Measurements from ENCODE around the gene ATG4B. TPM values are rescaled to one million over a fixed set of nuclear protein-coding genes. Genes with fewer than 3 reads are reported as not detected.

Gene ATG4B
- total and polyA plus RNA-seq, 2 of the 4 experiments (the other 2 are of a cell fraction): 113 to 146 TPM

DNA sequence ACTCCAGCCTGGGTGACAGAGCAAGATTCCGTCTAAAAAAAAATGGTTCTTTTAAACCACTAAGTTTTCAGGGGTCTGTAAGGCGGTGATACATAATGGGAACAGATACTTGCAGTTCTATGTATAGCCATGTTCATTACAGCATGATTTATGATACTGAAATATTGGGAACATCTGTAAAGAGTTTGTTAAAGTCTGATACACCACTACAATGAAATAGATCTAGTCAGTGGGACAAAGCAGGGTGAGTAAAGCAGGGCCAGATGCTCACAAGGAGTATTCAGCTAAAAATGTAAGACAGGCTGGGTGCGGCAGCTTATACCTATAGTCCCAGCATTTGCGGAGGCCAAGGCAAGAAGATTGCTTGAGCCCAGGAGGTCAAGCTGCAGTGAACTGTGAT, 58.2 kb downstream of the ATG4B start:
- Histone ChIP-seq H4K91ac (ENCODE audit: insufficient read depth, low read depth, low read length) (no peak overlapping the region), H3K23ac (ENCODE audit: low read depth, low read length) (no peak overlapping the region), H3K9me1 (ENCODE audit: insufficient read depth, low read length) (peaks cover 5% of the 10 kb centered on the region; the same call in 1 of the 2 replicates), H3K9me3 (ENCODE audit: control insufficient read depth, insufficient read depth, low read length) (no peaks in the 10 kb centered on the region), H3K56ac (ENCODE audit: extremely low read depth, insufficient read depth, low read length) (no peak overlapping the region), H3K4me3 (ENCODE audit: insufficient read depth, low read depth, low read length) (no peak overlapping the region), H3K36me3 (ENCODE audit: control insufficient read depth, insufficient read depth, low read length) (peaks cover 16% of the 10 kb centered on the region), H3K14ac (replicated peaks; ENCODE audit: low read depth, low read length) (no peak overlapping the region), H4K8ac (ENCODE audit: low read depth in 2 of 2, low read length in 2 of 2) (no peak overlapping the region), H3K9ac (ENCODE audit: low read depth, low read length) (no peak overlapping the region), H3K4me2 (ENCODE audit: low read depth, low read length) (no peak overlapping the region), H3K4ac (ENCODE audit: low read depth, low read length) (no peak overlapping the region), H2BK20ac (ENCODE audit: low read depth, low read length) (no peak overlapping the region), H4K5ac (ENCODE audit: low read depth, low read length) (no peak overlapping the region), H2AK5ac (ENCODE audit: low read depth, low read length) (no peak overlapping the region), H3K79me1 (ENCODE audit: low read depth in 1 of 2, low read length in 2 of 2) (peaks cover 13 to 27% of the 10 kb centered on the region in 2 experiments), H2BK120ac (ENCODE audit: low read depth, low read length) (no peak overlapping the region), H3K18ac (ENCODE audit: low read depth, low read length) (no peak overlapping the region), H2BK15ac (ENCODE audit: low read depth, low read length) (no peak overlapping the region), H4K20me1 (ENCODE audit: insufficient read depth, low read length) (no peaks in the 10 kb centered on the region), H3K4me1 (ENCODE audit: control insufficient read depth, insufficient read depth, low read length) (0 out of 2 replicates have a peak, but pooled peaks cover 2% of the 10 kb centered on the region), H2AFZ (replicated peaks; ENCODE audit: low read length, poor library complexity) (no peak overlapping the region), H2BK5ac (ENCODE audit: low read depth, low read length, poor library complexity, severe bottlenecking) (no peak overlapping the region), H2AK9ac (replicated peaks; ENCODE audit: low read depth, low read length, poor library complexity) (no peak overlapping the region), H3K27ac (ENCODE audit: insufficient read depth, low read length) (no peak overlapping the region), H3K27me3 (ENCODE audit: control insufficient read depth, insufficient read depth, low read length) (no peaks in the 10 kb centered on the region)
- TF ChIP-seq MAFK (IDR thresholded peaks at IDR 0.05; ENCODE audit: low read depth, low read length) (no peak), RFX5 (IDR thresholded peaks at IDR 0.05; ENCODE audit: low read depth, low read length) (no peak), RCOR1 (IDR thresholded peaks at IDR 0.05; ENCODE audit: insufficient replicate concordance, low read length) (no peak), CTCF (conservative IDR thresholded peaks at IDR 0.05; ENCODE audit: low read depth, low read length) (no peak), POLR2A (IDR thresholded peaks at IDR 0.05; ENCODE audit: low read depth, low read length) (no peak), RAD21 (IDR thresholded peaks at IDR 0.05; ENCODE audit: low read length) (no peak), SMC3 (IDR thresholded peaks at IDR 0.05; ENCODE audit: low read depth, low read length) (no peak), CHD1 (IDR thresholded peaks at IDR 0.05; ENCODE audit: low read depth, low read length) (no peak), MAZ (IDR thresholded peaks at IDR 0.05; ENCODE audit: borderline replicate concordance, low read depth, low read length) (no peak), NFE2L2 (IDR thresholded peaks at IDR 0.05; ENCODE audit: low read depth, low read length) (no peak), BHLHE40 (IDR thresholded peaks at IDR 0.05; ENCODE audit: low read depth, low read length) (no peak), USF2 (IDR thresholded peaks at IDR 0.05; ENCODE audit: low read depth, low read length) (no peak), MXI1 (IDR thresholded peaks at IDR 0.05; ENCODE audit: borderline replicate concordance, low read depth, low read length) (no peak)
- TF ChIP-seq, protein P1, sequence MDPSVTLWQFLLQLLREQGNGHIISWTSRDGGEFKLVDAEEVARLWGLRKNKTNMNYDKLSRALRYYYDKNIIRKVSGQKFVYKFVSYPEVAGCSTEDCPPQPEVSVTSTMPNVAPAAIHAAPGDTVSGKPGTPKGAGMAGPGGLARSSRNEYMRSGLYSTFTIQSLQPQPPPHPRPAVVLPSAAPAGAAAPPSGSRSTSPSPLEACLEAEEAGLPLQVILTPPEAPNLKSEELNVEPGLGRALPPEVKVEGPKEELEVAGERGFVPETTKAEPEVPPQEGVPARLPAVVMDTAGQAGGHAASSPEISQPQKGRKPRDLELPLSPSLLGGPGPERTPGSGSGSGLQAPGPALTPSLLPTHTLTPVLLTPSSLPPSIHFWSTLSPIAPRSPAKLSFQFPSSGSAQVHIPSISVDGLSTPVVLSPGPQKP (IDR thresholded peaks at IDR 0.05; ENCODE audit: borderline replicate concordance, low read depth, low read length): no peak
- in situ Hi-C loops (cut with MboI; ENCODE audit: low sequenced_read_pairs): no loop called here
- ChIA-PET CTCF (no interaction called here), POLR2A (ENCODE audit: unreplicated experiment) (no interaction called here)
- 100% methylated on average over 2 of the region's 4 CpGs; no CpG with 5 or more reads in 1 of the 2 experiments for WGBS, 2 experiments (ENCODE audit: extremely low coverage in 2 of 2, insufficient read length in 1 of 2)
- intact Hi-C loops (cut with micrococcal nuclease): no loop called here
- DNase-seq: no peak
- dilution Hi-C loops (cut with HindIII; ENCODE audit: low sequenced_read_pairs, unreplicated experiment): no loop called here
- BruUV-seq (replicated peaks): no TSS peak
- no peak for ATAC-seq (ENCODE audit: low read depth)
